ENCODE measurements around the gene SLC41A3. TPM values are rescaled to one million over a fixed set of nuclear protein-coding genes. Genes with fewer than 3 reads are reported as not detected.
A peak's percentile ranks its signal among the peaks of the same experiment; 100 is the strongest.

SLC41A3 gene
- total RNA-seq, 4 donors from 2014 or later, result 31.0 to 62.7 (median 37.5) TPM

GRCh38 chr3:126015075-126015474 is 68.8 kb downstream of the SLC41A3 start:
- Histone ChIP-seq H3K9me3 (no peaks in the 10 kb centered on the region), H3K27me3 (no peaks in the 10 kb centered on the region), H3K27ac (no peak overlapping the region), H3K4me3 (no peak overlapping the region), H3K4me1 (peaks cover 0 to 11% (median 0%) of the 10 kb centered on the region in 3 donors), H3K36me3 (peaks cover 0 to 80% of the 10 kb centered on the region in 2 donors)
- ATAC-seq, result no peak
- TF ChIP-seq POLR2A (IDR thresholded peaks at IDR 0.05) (no peak), EP300 (IDR thresholded peaks at IDR 0.05) (no peak), POLR2AphosphoS5 (IDR thresholded peaks at IDR 0.05) (no peak)
- TF ChIP-seq, protein P1, sequence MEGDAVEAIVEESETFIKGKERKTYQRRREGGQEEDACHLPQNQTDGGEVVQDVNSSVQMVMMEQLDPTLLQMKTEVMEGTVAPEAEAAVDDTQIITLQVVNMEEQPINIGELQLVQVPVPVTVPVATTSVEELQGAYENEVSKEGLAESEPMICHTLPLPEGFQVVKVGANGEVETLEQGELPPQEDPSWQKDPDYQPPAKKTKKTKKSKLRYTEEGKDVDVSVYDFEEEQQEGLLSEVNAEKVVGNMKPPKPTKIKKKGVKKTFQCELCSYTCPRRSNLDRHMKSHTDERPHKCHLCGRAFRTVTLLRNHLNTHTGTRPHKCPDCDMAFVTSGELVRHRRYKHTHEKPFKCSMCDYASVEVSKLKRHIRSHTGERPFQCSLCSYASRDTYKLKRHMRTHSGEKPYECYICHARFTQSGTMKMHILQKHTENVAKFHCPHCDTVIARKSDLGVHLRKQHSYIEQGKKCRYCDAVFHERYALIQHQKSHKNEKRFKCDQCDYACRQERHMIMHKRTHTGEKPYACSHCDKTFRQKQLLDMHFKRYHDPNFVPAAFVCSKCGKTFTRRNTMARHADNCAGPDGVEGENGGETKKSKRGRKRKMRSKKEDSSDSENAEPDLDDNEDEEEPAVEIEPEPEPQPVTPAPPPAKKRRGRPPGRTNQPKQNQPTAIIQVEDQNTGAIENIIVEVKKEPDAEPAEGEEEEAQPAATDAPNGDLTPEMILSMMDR (IDR thresholded peaks at IDR 0.05), result no peak
- 72 to 100% methylated on average over 1 to 7 of the region's 10 CpGs for WGBS, 2 donors (ENCODE audit: low coverage in 1 of 2)

GRCh38 chr3:126014252-126014651 is 69.7 kb downstream of the SLC41A3 start:
- H3K27me3 ChIP-seq, result no peaks in the 10 kb centered on the region
- H3K4me1 ChIP-seq, result peaks cover 0 to 11% (median 0%) of the 10 kb centered on the region in 3 donors
- WGBS, 2 donors (ENCODE audit: low coverage in 1 of 2), result 45 to 48% methylated on average over 3 to 4 of the region's 4 CpGs
- no peak for ATAC-seq
- H3K36me3 ChIP-seq, result peaks cover 0 to 76% of the 10 kb centered on the region in 2 donors
- no peak overlapping the region for H3K4me3 ChIP-seq
- H3K27ac ChIP-seq, result no peak overlapping the region
- TF ChIP-seq POLR2A (IDR thresholded peaks at IDR 0.05) (no peak), POLR2AphosphoS5 (IDR thresholded peaks at IDR 0.05) (no peak)
- TF ChIP-seq, protein P1 (IDR thresholded peaks at IDR 0.05), result no peak
- no peaks in the 10 kb centered on the region for H3K9me3 ChIP-seq

DNA sequence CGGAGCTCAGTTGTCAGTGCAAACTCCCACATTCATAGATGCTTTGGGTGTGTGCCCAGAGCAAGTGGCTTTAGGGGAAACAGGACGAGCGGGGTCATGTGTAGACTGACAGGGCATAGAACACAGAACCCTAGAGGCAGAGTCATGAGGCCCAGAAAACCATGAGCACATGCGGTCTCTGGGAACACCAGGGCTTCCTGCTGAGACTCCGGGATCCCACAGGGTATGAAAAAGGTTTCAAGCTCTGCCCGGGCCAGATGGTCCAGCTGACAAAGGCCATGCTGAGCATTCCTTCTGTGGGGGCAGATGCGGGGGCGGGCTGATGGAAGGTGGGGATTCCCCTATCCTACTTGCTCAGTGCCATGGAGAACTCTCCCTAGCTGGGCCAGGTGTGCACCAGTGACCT is 70.2 kb downstream of the SLC41A3 start:
- peaks cover 0 to 77% of the 10 kb centered on the region in 2 donors for H3K36me3 ChIP-seq
- no peaks in the 10 kb centered on the region for H3K27me3 ChIP-seq
- H3K27ac ChIP-seq, result no peak overlapping the region
- H3K9me3 ChIP-seq, result no peaks in the 10 kb centered on the region
- TF ChIP-seq, protein P1 (IDR thresholded peaks at IDR 0.05), result no peak
- TF ChIP-seq EP300 (IDR thresholded peaks at IDR 0.05) (no peak), POLR2A (IDR thresholded peaks at IDR 0.05) (no peak), POLR2AphosphoS5 (IDR thresholded peaks at IDR 0.05) (no peak)
- no peak for ATAC-seq
- 69% methylated on average over 3 of the region's 8 CpGs; no CpG with 5 or more reads in 1 of the 2 donors for WGBS, 2 donors (ENCODE audit: low coverage in 1 of 2)
- peaks cover 0 to 11% (median 0%) of the 10 kb centered on the region in 3 donors for H3K4me1 ChIP-seq
- no peak overlapping the region for H3K4me3 ChIP-seq

DNA sequence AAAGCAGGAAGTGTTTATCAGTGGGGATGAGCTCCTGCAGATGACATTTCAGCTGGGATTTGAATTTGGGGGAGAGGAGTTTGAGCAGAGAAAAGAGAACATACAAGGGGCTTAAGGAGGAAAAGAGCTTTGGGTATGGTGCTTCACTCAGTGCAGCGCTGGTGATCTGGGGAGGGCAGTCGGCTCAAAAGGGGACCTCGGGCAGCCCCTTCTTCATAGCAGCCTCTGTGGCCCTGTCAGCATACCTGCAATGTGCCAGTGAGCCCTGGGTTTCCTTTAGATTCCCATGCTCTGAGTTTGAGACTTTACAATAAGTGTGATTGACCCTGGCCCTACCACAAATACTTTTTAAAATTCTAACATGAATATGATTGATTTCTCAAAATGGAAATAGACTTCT is 74.7 kb downstream of the SLC41A3 start:
- ATAC-seq, result no peak
- peaks cover 0 to 96% of the 10 kb centered on the region in 2 donors for H3K36me3 ChIP-seq

GRCh38 chr3:126008219-126008618 is 75.7 kb downstream of the SLC41A3 start:
- no peak for TF ChIP-seq EP300 (IDR thresholded peaks at IDR 0.05)
- no peak for TF ChIP-seq POLR2AphosphoS5 (IDR thresholded peaks at IDR 0.05)
- no peak for TF ChIP-seq POLR2A (IDR thresholded peaks at IDR 0.05)
- TF ChIP-seq, protein P1 (IDR thresholded peaks at IDR 0.05), result no peak
- Histone ChIP-seq H3K9me3 (no peaks in the 10 kb centered on the region), H3K27me3 (no peaks in the 10 kb centered on the region), H3K27ac (no peak overlapping the region), H3K4me1 (no peaks in the 10 kb centered on the region), H3K36me3 (peaks cover 0 to 90% of the 10 kb centered on the region in 2 donors), H3K4me3 (no peak overlapping the region)
- WGBS, 2 donors (ENCODE audit: low coverage in 1 of 2), result 90 to 100% methylated on average over 1 to 2 of the region's 3 CpGs
- peak; percentile 19 for ATAC-seq

More for the DNA sequence above, 74.7 kb downstream of the SLC41A3 start:
- H3K4me1 ChIP-seq, result no peaks in the 10 kb centered on the region
- H3K9me3 ChIP-seq, result no peaks in the 10 kb centered on the region
- no peak overlapping the region for H3K27ac ChIP-seq
- no peaks in the 10 kb centered on the region for H3K27me3 ChIP-seq
- 91 to 96% methylated on average over 3 of the region's 3 CpGs for WGBS, 2 donors (ENCODE audit: low coverage in 1 of 2)
- H3K4me3 ChIP-seq, result no peak overlapping the region
- TF ChIP-seq POLR2AphosphoS5 (IDR thresholded peaks at IDR 0.05) (no peak), EP300 (IDR thresholded peaks at IDR 0.05) (no peak), POLR2A (IDR thresholded peaks at IDR 0.05) (no peak)
- TF ChIP-seq, protein P1 (IDR thresholded peaks at IDR 0.05), result no peak

Measured in gastroesophageal sphincter (tissue), 4 donors.